Mesendoderm (in vitro differentiated cells): ENCODE data around the gene KIAA1191.

ENCODE experiments used
- DNase-seq: peaks from one replicate; pipeline ENCODE4 v3.0.0; 2013
- H2AK5ac ChIP-seq: 2 replicates; pipeline ENCODE4 v1.6.1; 2013; ENCODE audit warnings: low read length, inconsistent platforms
- H2BK120ac ChIP-seq: 2 replicates; pipeline ENCODE4 v1.6.1; 2013; ENCODE audit warnings: low read depth, mild to moderate bottlenecking, low read length, moderate library complexity, mixed read lengths
- H2BK15ac ChIP-seq: replicated peaks from 2 replicates; pipeline ENCODE4 v1.6.1; 2013; ENCODE audit warnings: low read depth, mild to moderate bottlenecking, moderate library complexity
- H2BK5ac ChIP-seq: 2 replicates; pipeline ENCODE4 v1.6.1; 2013; ENCODE audit warnings: low read length, inconsistent platforms
- H3K18ac ChIP-seq: 2 replicates; pipeline ENCODE4 v1.6.1; 2013; ENCODE audit warnings: mild to moderate bottlenecking, low read length, mixed read lengths
- H3K23ac ChIP-seq: one replicate; pipeline ENCODE4 v1.6.1; 2013; ENCODE audit warnings: low read length
- H3K27ac ChIP-seq: 2 replicates; pipeline ENCODE4 v1.5.1; 2013; ENCODE audit warnings: low read depth, mild to moderate bottlenecking, inconsistent platforms, low read length, moderate library complexity
- H3K27me3 ChIP-seq: 2 replicates; pipeline ENCODE4 v1.6.1; 2013; ENCODE audit warnings: low read length, control low read depth, mild to moderate bottlenecking, inconsistent platforms; ENCODE audit not compliant: insufficient read depth, poor library complexity
- H3K36me3 ChIP-seq: 2 replicates; pipeline ENCODE4 v1.6.1; 2013; ENCODE audit warnings: low read length, inconsistent platforms; ENCODE audit not compliant: control insufficient read depth, insufficient read depth
- H3K4ac ChIP-seq: one replicate; pipeline ENCODE4 v1.6.1; 2013; ENCODE audit warnings: low read depth, mild to moderate bottlenecking, low read length, moderate library complexity
- H3K4me1 ChIP-seq: 2 replicates; pipeline ENCODE4 v1.6.1; 2013; ENCODE audit warnings: low read depth, low read length, inconsistent platforms; ENCODE audit not compliant: control insufficient read depth
- H3K4me2 ChIP-seq: 2 replicates; pipeline ENCODE4 v1.6.1; 2013; ENCODE audit warnings: low read length
- H3K4me3 ChIP-seq: 2 replicates; pipeline ENCODE4 v1.5.1; 2013; ENCODE audit warnings: mild to moderate bottlenecking, low read length
- H3K56ac ChIP-seq: one replicate; pipeline ENCODE4 v1.6.1; 2013; ENCODE audit warnings: low read length
- H3K79me1 ChIP-seq: 2 replicates; pipeline ENCODE4 v1.6.1; 2013; ENCODE audit warnings: low read length, inconsistent platforms
- H3K79me2 ChIP-seq: 2 replicates; pipeline ENCODE4 v1.6.1; 2013; ENCODE audit warnings: mild to moderate bottlenecking, low read length; ENCODE audit not compliant: control insufficient read depth, insufficient read depth
- H3K9ac ChIP-seq: 2 replicates; pipeline ENCODE4 v1.6.1; 2013; ENCODE audit warnings: low read length, inconsistent platforms
- H4K5ac ChIP-seq: one replicate; pipeline ENCODE4 v1.6.1; 2013; ENCODE audit warnings: low read length
- H4K8ac ChIP-seq: one replicate; pipeline ENCODE4 v1.6.1; 2013; ENCODE audit warnings: low read depth, mild to moderate bottlenecking, control low read depth, low read length, moderate library complexity
- WGBS: extraction: QIAGEN DNeasy Blood & Tissue Kit; methylation state at CpG from one replicate; pipeline ENCODE4 v1.1.7; 2013; ENCODE audit warnings: low lambda C conversion rate, missing lambda C conversion rate; ENCODE audit not compliant: insufficient coverage; ENCODE audit errors: extremely low coverage; 5-methylcytosine and 5-hydroxymethylcytosine counted together

KIAA1191 gene

GRCh38 chr5:176342766-176343458 lies 18.7 kb downstream of the KIAA1191 start:
- H2BK120ac ChIP-seq = no peak overlapping the region
- H3K9ac ChIP-seq = no peak overlapping the region
- DNase-seq = no peak
- H4K5ac ChIP-seq = no peak overlapping the region
- H3K36me3 ChIP-seq = peaks cover 4% of the 10 kb centered on the region
- no peak overlapping the region for H3K27ac ChIP-seq
- no peak overlapping the region for H3K4ac ChIP-seq
- H3K4me3 ChIP-seq = no peak overlapping the region
- H3K27me3 ChIP-seq = no peaks in the 10 kb centered on the region
- H3K4me2 ChIP-seq = no peak overlapping the region
- no peak overlapping the region for H3K56ac ChIP-seq
- WGBS = no CpG with 5 or more reads among the region's 2 CpGs
- H2AK5ac ChIP-seq = no peak overlapping the region
- no peak overlapping the region for H2BK15ac ChIP-seq
- H3K79me1 ChIP-seq = no peaks in the 10 kb centered on the region
- no peak overlapping the region for H4K8ac ChIP-seq
- H3K18ac ChIP-seq = no peak overlapping the region
- H3K4me1 ChIP-seq = no peaks in the 10 kb centered on the region
- H3K23ac ChIP-seq = no peak overlapping the region
- no peaks in the 10 kb centered on the region for H3K79me2 ChIP-seq
- H2BK5ac ChIP-seq = no peak overlapping the region

GRCh38 chr5:176342158-176342483 lies 19.4 kb downstream of the KIAA1191 start:
- Histone ChIP-seq H3K27ac (no peak overlapping the region), H3K27me3 (no peaks in the 10 kb centered on the region), H3K4me2 (no peak overlapping the region), H3K79me1 (no peaks in the 10 kb centered on the region), H4K5ac (no peak overlapping the region), H2BK15ac (no peak overlapping the region), H3K23ac (no peak overlapping the region), H2AK5ac (no peak overlapping the region), H3K79me2 (no peaks in the 10 kb centered on the region), H3K36me3 (peaks cover 2% of the 10 kb centered on the region), H4K8ac (no peak overlapping the region), H3K56ac (no peak overlapping the region), H3K4me1 (no peaks in the 10 kb centered on the region), H3K18ac (no peak overlapping the region), H3K4ac (no peak overlapping the region), H3K4me3 (no peak overlapping the region), H2BK120ac (no peak overlapping the region), H2BK5ac (no peak overlapping the region), H3K9ac (no peak overlapping the region)
- no CpG with 5 or more reads among the region's 1 CpG for WGBS
- DNase-seq = no peak

GRCh38 chr5:176341325-176342157 lies 20.0 kb downstream of the KIAA1191 start:
- H2AK5ac ChIP-seq = no peak overlapping the region
- no peak overlapping the region for H3K56ac ChIP-seq
- H3K9ac ChIP-seq = no peak overlapping the region
- no peaks in the 10 kb centered on the region for H3K79me1 ChIP-seq
- peaks cover under 1% of the 10 kb centered on the region for H3K36me3 ChIP-seq
- no peak overlapping the region for H3K4me3 ChIP-seq
- no peak overlapping the region for H4K8ac ChIP-seq
- no peak for DNase-seq
- no peak overlapping the region for H3K23ac ChIP-seq
- no peaks in the 10 kb centered on the region for H3K79me2 ChIP-seq
- no peak overlapping the region for H3K18ac ChIP-seq
- H3K27ac ChIP-seq = no peak overlapping the region
- H4K5ac ChIP-seq = no peak overlapping the region
- H2BK5ac ChIP-seq = no peak overlapping the region
- no peak overlapping the region for H3K4ac ChIP-seq
- no peak overlapping the region for H3K4me2 ChIP-seq
- no peak overlapping the region for H2BK15ac ChIP-seq
- WGBS = no CpG with 5 or more reads among the region's 2 CpGs
- no peaks in the 10 kb centered on the region for H3K4me1 ChIP-seq
- no peak overlapping the region for H2BK120ac ChIP-seq
- no peaks in the 10 kb centered on the region for H3K27me3 ChIP-seq

GRCh38 chr5:176339304-176339703 lies 22.3 kb downstream of the KIAA1191 start:
- H3K4me1 ChIP-seq = no peaks in the 10 kb centered on the region
- H3K79me2 ChIP-seq = no peaks in the 10 kb centered on the region
- no peak overlapping the region for H3K9ac ChIP-seq
- H4K8ac ChIP-seq = no peak overlapping the region
- WGBS = no CpG with 5 or more reads among the region's 5 CpGs
- no peaks in the 10 kb centered on the region for H3K36me3 ChIP-seq
- no peak overlapping the region for H3K4me3 ChIP-seq
- H3K27ac ChIP-seq = no peak overlapping the region
- H2AK5ac ChIP-seq = no peak overlapping the region
- no peak overlapping the region for H3K18ac ChIP-seq
- no peaks in the 10 kb centered on the region for H3K79me1 ChIP-seq
- H3K4me2 ChIP-seq = no peak overlapping the region
- H2BK5ac ChIP-seq = no peak overlapping the region
- DNase-seq = no peak
- H4K5ac ChIP-seq = no peak overlapping the region
- no peak overlapping the region for H2BK120ac ChIP-seq
- no peak overlapping the region for H3K56ac ChIP-seq
- no peak overlapping the region for H3K23ac ChIP-seq
- no peak overlapping the region for H3K4ac ChIP-seq
- H3K27me3 ChIP-seq = no peaks in the 10 kb centered on the region
- H2BK15ac ChIP-seq = no peak overlapping the region

- Histone ChIP-seq H4K8ac (no peak overlapping the region), H3K36me3 (no peaks in the 10 kb centered on the region), H3K9ac (no peak overlapping the region), H3K79me1 (no peaks in the 10 kb centered on the region), H3K4me1 (no peaks in the 10 kb centered on the region), H3K27ac (no peak overlapping the region), H3K4ac (no peak overlapping the region), H3K23ac (no peak overlapping the region), H3K4me3 (no peak overlapping the region), H3K4me2 (no peak overlapping the region), H4K5ac (no peak overlapping the region), H2AK5ac (no peak overlapping the region), H2BK120ac (no peak overlapping the region), H3K27me3 (no peaks in the 10 kb centered on the region), H3K18ac (no peak overlapping the region), H2BK15ac (no peak overlapping the region), H2BK5ac (no peak overlapping the region), H3K79me2 (no peaks in the 10 kb centered on the region), H3K56ac (no peak overlapping the region)
- no peak for DNase-seq
- no CpG with 5 or more reads among the region's 1 CpG for WGBS
Observed at GRCh38 chr5:176337913-176338312, 23.7 kb downstream of the KIAA1191 start.
